ENCODE measurements around the gene CDADC1.

DNA sequence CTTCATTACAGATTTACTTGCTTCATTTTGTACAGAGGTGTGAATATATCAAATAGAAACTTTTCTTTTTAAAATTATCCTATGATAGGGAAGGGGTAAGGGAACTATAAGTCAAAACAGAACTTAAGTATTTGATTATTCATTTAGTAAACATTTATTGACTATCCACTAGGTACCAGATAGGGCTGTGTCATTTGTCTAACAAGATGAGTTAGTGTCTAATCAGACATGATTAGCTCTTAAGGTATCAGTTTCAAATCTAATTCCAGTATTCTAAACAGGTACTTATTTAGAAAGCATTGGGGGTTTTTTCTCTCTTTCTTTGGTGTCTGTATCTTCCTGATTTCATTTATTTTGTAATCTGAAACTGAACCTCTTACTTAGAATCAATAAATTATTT, 32.2 kb downstream of the CDADC1 start:
- TF ChIP-seq, protein P1, sequence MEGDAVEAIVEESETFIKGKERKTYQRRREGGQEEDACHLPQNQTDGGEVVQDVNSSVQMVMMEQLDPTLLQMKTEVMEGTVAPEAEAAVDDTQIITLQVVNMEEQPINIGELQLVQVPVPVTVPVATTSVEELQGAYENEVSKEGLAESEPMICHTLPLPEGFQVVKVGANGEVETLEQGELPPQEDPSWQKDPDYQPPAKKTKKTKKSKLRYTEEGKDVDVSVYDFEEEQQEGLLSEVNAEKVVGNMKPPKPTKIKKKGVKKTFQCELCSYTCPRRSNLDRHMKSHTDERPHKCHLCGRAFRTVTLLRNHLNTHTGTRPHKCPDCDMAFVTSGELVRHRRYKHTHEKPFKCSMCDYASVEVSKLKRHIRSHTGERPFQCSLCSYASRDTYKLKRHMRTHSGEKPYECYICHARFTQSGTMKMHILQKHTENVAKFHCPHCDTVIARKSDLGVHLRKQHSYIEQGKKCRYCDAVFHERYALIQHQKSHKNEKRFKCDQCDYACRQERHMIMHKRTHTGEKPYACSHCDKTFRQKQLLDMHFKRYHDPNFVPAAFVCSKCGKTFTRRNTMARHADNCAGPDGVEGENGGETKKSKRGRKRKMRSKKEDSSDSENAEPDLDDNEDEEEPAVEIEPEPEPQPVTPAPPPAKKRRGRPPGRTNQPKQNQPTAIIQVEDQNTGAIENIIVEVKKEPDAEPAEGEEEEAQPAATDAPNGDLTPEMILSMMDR (IDR thresholded peaks at IDR 0.05) = no peak
- TF ChIP-seq POLR2A (IDR thresholded peaks at IDR 0.05) = no peak
